Chondrocyte (in vitro differentiated cells): Measurements from ENCODE around the gene ADGB. TPM values are rescaled to one million over a fixed set of nuclear protein-coding genes. Genes with fewer than 3 reads are reported as not detected.

ENCODE experiments used
- DNase-seq: peaks from one replicate; pipeline ENCODE4 v3.0.0; 2021; ENCODE audit warnings: mixed read lengths, low spot score
- H3K27ac Mint-ChIP-seq: one replicate; pipeline ENCODE4 v1.8.0; 2021; ENCODE audit warnings: mild to moderate bottlenecking, moderate library complexity, mixed read lengths; ENCODE audit not compliant: unreplicated experiment
- H3K27me3 Mint-ChIP-seq: 2 replicates; pipeline ENCODE4 v1.8.0; 2021; ENCODE audit warnings: low read depth, mixed read lengths
- H3K36me3 Mint-ChIP-seq: 2 replicates; pipeline ENCODE4 v1.8.0; 2021; ENCODE audit warnings: low read depth, mixed read lengths
- H3K4me1 Mint-ChIP-seq: 2 replicates; pipeline ENCODE4 v1.8.0; 2021; ENCODE audit warnings: low read depth, mild to moderate bottlenecking, mixed read lengths
- H3K4me3 Mint-ChIP-seq: one replicate; pipeline ENCODE4 v1.8.0; 2021; ENCODE audit warnings: mild to moderate bottlenecking, moderate library complexity, mixed read lengths; ENCODE audit not compliant: unreplicated experiment
- H3K9me3 Mint-ChIP-seq: 2 replicates; pipeline ENCODE4 v1.8.0; 2021; ENCODE audit warnings: low read depth, mixed read lengths
- CTCF ChIP-seq: fragments of 200-600 bp; sonication (generic); IDR thresholded peaks from 2 replicates; pipeline ENCODE4 v1.5.0; 2021; ENCODE audit warnings: antibody characterized with exemption, mild to moderate bottlenecking, moderate library complexity
- total RNA-seq: library from RNA; stranded (reverse); gene quantifications from 3 replicates; pipeline ENCODE4 v1.2.1, GENCODE V29; 2021

ADGB gene
- total RNA-seq, 1 donor from 2014 or later = not detected

- no peak for DNase-seq
- Mint-ChIP-seq H3K9me3 (peaks cover 9% of the 10 kb centered on the region), H3K36me3 (no peaks in the 10 kb centered on the region), H3K27me3 (peaks cover 19% of the 10 kb centered on the region), H3K27ac (no peak overlapping the region), H3K4me3 (no peak overlapping the region), H3K4me1 (no peaks in the 10 kb centered on the region)
- no peak for TF ChIP-seq CTCF
Measured at GRCh38 chr6:146628350-146628749, 29.6 kb downstream of the ADGB start.

- no peaks in the 10 kb centered on the region for H3K9me3 Mint-ChIP-seq
- no peaks in the 10 kb centered on the region for H3K36me3 Mint-ChIP-seq
- no peak overlapping the region for H3K4me3 Mint-ChIP-seq
- H3K27ac Mint-ChIP-seq = no peak overlapping the region
- no peaks in the 10 kb centered on the region for H3K4me1 Mint-ChIP-seq
- H3K27me3 Mint-ChIP-seq = peaks cover 22% of the 10 kb centered on the region
- no peak for DNase-seq
- TF ChIP-seq CTCF = no peak
Measured at GRCh38 chr6:146634022-146634421, 35.2 kb downstream of the ADGB start.

GRCh38 chr6:146635165-146635564, 36.4 kb downstream of the ADGB start:
- peaks cover 26% of the 10 kb centered on the region for H3K27me3 Mint-ChIP-seq
- no peaks in the 10 kb centered on the region for H3K36me3 Mint-ChIP-seq
- no peak overlapping the region for H3K4me3 Mint-ChIP-seq
- no peak for TF ChIP-seq CTCF
- H3K9me3 Mint-ChIP-seq = no peaks in the 10 kb centered on the region
- H3K27ac Mint-ChIP-seq = no peak overlapping the region
- no peaks in the 10 kb centered on the region for H3K4me1 Mint-ChIP-seq
- no peak for DNase-seq

- H3K27me3 Mint-ChIP-seq = peaks cover 28% of the 10 kb centered on the region
- no peaks in the 10 kb centered on the region for H3K4me1 Mint-ChIP-seq
- DNase-seq = no peak
- H3K9me3 Mint-ChIP-seq = no peaks in the 10 kb centered on the region
- no peaks in the 10 kb centered on the region for H3K36me3 Mint-ChIP-seq
- TF ChIP-seq CTCF = no peak
- no peak overlapping the region for H3K27ac Mint-ChIP-seq
- H3K4me3 Mint-ChIP-seq = no peak overlapping the region
Measured at GRCh38 chr6:146636481-146636880, 37.7 kb downstream of the ADGB start.

- Mint-ChIP-seq H3K27ac (no peak overlapping the region), H3K9me3 (no peaks in the 10 kb centered on the region), H3K4me3 (no peak overlapping the region)
Measured at GRCh38 chr6:146642921-146643320, 44.1 kb downstream of the ADGB start.

More at GRCh38 chr6:146642921-146643320, 44.1 kb downstream of the ADGB start:
- Mint-ChIP-seq H3K4me1 (no peaks in the 10 kb centered on the region), H3K27me3 (peaks cover 25% of the 10 kb centered on the region), H3K36me3 (no peaks in the 10 kb centered on the region)
- no peak for DNase-seq
- no peak for TF ChIP-seq CTCF
